ENCODE results near the gene PSMF1. TPM values are rescaled to one million over a fixed set of nuclear protein-coding genes. Genes with fewer than 3 reads are reported as not detected.

Gene PSMF1
- total RNA-seq, 1 experiment from 2014 or later = 90.8 TPM

- no peaks in the 10 kb centered on the region for H3K79me1 ChIP-seq (ENCODE audit: insufficient read depth, low read depth, low read length, poor library complexity, severe bottlenecking)
- no peak overlapping the region for H3K4me2 ChIP-seq (ENCODE audit: insufficient read depth, insufficient read length, low read length)
- H3K14ac ChIP-seq (ENCODE audit: insufficient read depth, low read length) = no peak overlapping the region
- no peak overlapping the region for H2BK12ac ChIP-seq (ENCODE audit: insufficient read length, low read depth, low read length)
- H2BK5ac ChIP-seq (ENCODE audit: insufficient read length, low read length) = no peak overlapping the region
- H3K4me1 ChIP-seq (ENCODE audit: insufficient read depth, low read length) = peaks cover 5% of the 10 kb centered on the region; the same call in 1 of the 2 replicates
- H4K91ac ChIP-seq (ENCODE audit: insufficient read length, low read depth, low read length) = no peak overlapping the region
- no peaks in the 10 kb centered on the region for H3K79me2 ChIP-seq (ENCODE audit: insufficient read depth, low read length)
- Mint-ChIP-seq H3K9me3 (peaks cover 13 to 21% of the 10 kb centered on the region in 2 experiments), H3K27ac (no peak overlapping the region), H3K27me3 (ENCODE audit: low read depth) (peaks cover 38% of the 10 kb centered on the region), H3K4me3 (no peak overlapping the region), H3K4me1 (peaks cover 34 to 39% of the 10 kb centered on the region in 2 experiments), H3K36me3 (ENCODE audit: insufficient read depth in 1 of 3, low read depth in 3 of 3) (peaks cover 1 to 9% (median 2%) of the 10 kb centered on the region in 3 experiments; a peak in 3 of 7 replicates)
- no peak overlapping the region for H2BK120ac ChIP-seq (ENCODE audit: low read depth, low read length, poor library complexity, severe bottlenecking)
- H4K20me1 ChIP-seq (ENCODE audit: control insufficient read depth, insufficient read depth, insufficient read length) = no peaks in the 10 kb centered on the region
- no peak overlapping the region for H3K4ac ChIP-seq (ENCODE audit: low read depth, low read length)
- DNase-seq = no peak
- no peak overlapping the region for H3K18ac ChIP-seq (ENCODE audit: insufficient read length, low read depth, low read length)
- H3K27ac ChIP-seq (ENCODE audit: insufficient read length, low read depth, low read length) = no peak overlapping the region
- no peak overlapping the region for H4K8ac ChIP-seq (replicated peaks; ENCODE audit: insufficient read length, low read depth, low read length)
- no peak overlapping the region for H4K5ac ChIP-seq (ENCODE audit: insufficient read length, low read depth, low read length)
- no peak overlapping the region for H3K9ac ChIP-seq (ENCODE audit: extremely low read depth, insufficient read length, low read length)
- H3K9me3 ChIP-seq (ENCODE audit: control insufficient read depth, low read depth, low read length) = no peaks in the 10 kb centered on the region
- TF ChIP-seq CTCF (conservative IDR thresholded peaks at IDR 0.05) = no peak
- H3T11ph ChIP-seq (ENCODE audit: low read length) = no peak overlapping the region
- H2AK5ac ChIP-seq (ENCODE audit: insufficient read length, low read length) = no peak overlapping the region
- no peak overlapping the region for H3K23ac ChIP-seq (ENCODE audit: insufficient read length, low read depth, low read length)
- no peak overlapping the region for H2BK20ac ChIP-seq (ENCODE audit: low read depth, low read length, poor library complexity, severe bottlenecking)
- no peak overlapping the region for H2BK15ac ChIP-seq (ENCODE audit: low read depth, low read length)
- no peak overlapping the region for H2AFZ ChIP-seq (ENCODE audit: low read length)
- no peaks in the 10 kb centered on the region for H3K23me2 ChIP-seq (ENCODE audit: insufficient read length, low read depth, low read length, poor library complexity, severe bottlenecking)
- H3K27me3 ChIP-seq (ENCODE audit: insufficient read depth, low read length) = no peaks in the 10 kb centered on the region
- WGBS (ENCODE audit: extremely low coverage, insufficient read length, low lambda C conversion rate) = no CpG with 5 or more reads among the region's 4 CpGs
- H3K56ac ChIP-seq (ENCODE audit: insufficient read length, low read depth, low read length) = no peak overlapping the region
Observed at GRCh38 chr20:1214838-1215261, 96.4 kb downstream of the PSMF1 start.
